K562 (cell line): ENCODE results near the gene ESPN. TPM values are rescaled to one million over a fixed set of nuclear protein-coding genes. Genes with fewer than 3 reads are reported as not detected.
A peak's percentile ranks its signal among the peaks of the same experiment; 100 is the strongest.

Experiments used
- ATAC-seq: fragments of 200-7000 bp; cut with Tn5 transposase; 3 replicates; pipeline ENCODE4 v1.9.1; 2020; ENCODE audit warnings: moderate library complexity
- BruUV-seq: library from RNA; stranded (reverse); fragments of 400-500 nt; replicated peaks from 2 replicates; lab custom pipeline; 2021; lab: Mats Ljungman, UMichigan
- CTCF ChIA-PET: fragments of 300-600 bp; formaldehyde crosslinking; extraction: SDS; loops from one replicate; lab custom pipeline; 2021; ENCODE audit warnings: low intra/inter-chr PET ratio; lab: Yijun Ruan, JAX
- POLR2A ChIA-PET: fragments of 300-600, 350-650 bp; sonication (Branson Sonifier 250); formaldehyde crosslinking; extraction: SDS; loops from one replicate; lab custom pipeline; 2021; ENCODE audit warnings: antibody characterized with exemption, inconsistent platforms; lab: Yijun Ruan, JAX
- DNase-seq, 4 experiments: peaks; one replicate each; pipeline versions ENCODE4 v3.0.0 to v3.0.0-alpha.2; 2011 to 2018; ENCODE audit warnings: low spot score in 3 of 4, mixed read lengths in 3 of 4; ENCODE audit errors: extremely low read depth in 1 of 4
- FAIRE-seq: peaks from 2 replicates; lab custom pipeline; 2011; peaks lifted over from hg19 to GRCh38; lab: Jason Lieb, UNC
- H2AFZ ChIP-seq: 2 replicates; pipeline ENCODE4 v1.6.0; 2011; ENCODE audit warnings: low read depth, low read length, control low read depth, inconsistent platforms
- H3K27ac ChIP-seq: fragments of 200-600 bp; 3 replicates; pipeline ENCODE4 v1.8.0; 2011; ENCODE audit warnings: low read depth, mild to moderate bottlenecking, control low read depth, inconsistent platforms, low read length, moderate library complexity, mixed read lengths; ENCODE audit errors: extremely low read depth
- H3K27me3 ChIP-seq, 2 experiments: fragments of 300-600 bp in 1 of 2; 2 replicates in 1 of 2; 3 replicates in 1 of 2; pipeline versions ENCODE4 v1.6.0 to v1.8.0; 2011; ENCODE audit warnings: inconsistent platforms in 2 of 2, low read length in 2 of 2, mild to moderate bottlenecking in 1 of 2, mixed read lengths in 1 of 2, moderate library complexity in 1 of 2; ENCODE audit not compliant: control insufficient read depth in 2 of 2, insufficient read depth in 2 of 2
- H3K36me3 ChIP-seq: fragments of 300-600 bp; 3 replicates; pipeline ENCODE4 v1.8.0; 2011; ENCODE audit warnings: mild to moderate bottlenecking, low read length, inconsistent platforms; ENCODE audit not compliant: control insufficient read depth, insufficient read depth
- H3K4me1 ChIP-seq, 2 experiments: fragments of 200-600 bp in 1 of 2; replicated peaks in 1 of 2; 2 replicates in 1 of 2; 3 replicates in 1 of 2; pipeline versions ENCODE4 v1.5.1 to v1.8.0; 2011; ENCODE audit warnings: inconsistent platforms in 2 of 2, low read length in 2 of 2, mild to moderate bottlenecking in 1 of 2, mixed read lengths in 1 of 2, moderate library complexity in 1 of 2; ENCODE audit not compliant: control insufficient read depth in 2 of 2, insufficient read depth in 2 of 2
- H3K4me2 ChIP-seq: 2 replicates; pipeline ENCODE4 v1.6.1; 2011; ENCODE audit warnings: low read length, control low read depth, inconsistent platforms, mixed read lengths; ENCODE audit not compliant: insufficient read depth
- H3K4me3 ChIP-seq: fragments of 200-600 bp; sonication (generic), shearing (Covaris generic); 2 replicates; pipeline ENCODE4 v1.5.1; 2016; ENCODE audit warnings: control low read depth, inconsistent platforms
- H3K79me2 ChIP-seq: fragments of 200-600 bp; 3 replicates; pipeline ENCODE4 v1.8.0; 2011; ENCODE audit warnings: low read length, inconsistent platforms; ENCODE audit not compliant: control insufficient read depth, insufficient read depth
- H3K9ac ChIP-seq, 2 experiments: 2 replicates each; pipeline versions ENCODE4 v1.6.0 to v1.6.1; 2011; ENCODE audit warnings: low read depth in 2 of 2, low read length in 2 of 2, control low read depth in 1 of 2, inconsistent platforms in 1 of 2, mild to moderate bottlenecking in 1 of 2, mixed read lengths in 1 of 2; ENCODE audit not compliant: insufficient read depth in 1 of 2
- H3K9me1 ChIP-seq: one replicate; pipeline ENCODE4 v1.6.0; 2011; ENCODE audit warnings: inconsistent platforms, mild to moderate bottlenecking, low read length, moderate library complexity; ENCODE audit not compliant: control insufficient read depth, insufficient read depth
- H3K9me3 ChIP-seq: replicated peaks from 2 replicates; pipeline ENCODE4 v1.5.1; 2011; ENCODE audit warnings: low read depth, low read length, inconsistent platforms; ENCODE audit not compliant: control insufficient read depth, insufficient read depth
- H4K20me1 ChIP-seq: replicated peaks from 2 replicates; pipeline ENCODE4 v1.6.1; 2011; ENCODE audit warnings: low read length, inconsistent platforms, mixed read lengths; ENCODE audit not compliant: control insufficient read depth, insufficient read depth
- ATF7 ChIP-seq: fragments of 450-650 bp; IDR thresholded peaks from 2 replicates; pipeline ENCODE4 v1.7.1; 2014; ENCODE audit warnings: mild to moderate bottlenecking, moderate library complexity
- BCOR ChIP-seq: fragments of 450-650 bp; IDR thresholded peaks from 2 replicates; pipeline ENCODE4 v1.6.1; 2016
- HMG20A ChIP-seq: fragments of 450-650 bp; formaldehyde crosslinking; conservative IDR thresholded peaks from 2 replicates; pipeline ENCODE4 v1.4.0; 2020; ENCODE audit warnings: mild to moderate bottlenecking, mixed read lengths
- NELFE ChIP-seq: IDR thresholded peaks from 2 replicates; pipeline ENCODE4 v1.6.1; 2011; ENCODE audit warnings: mild to moderate bottlenecking; ENCODE audit not compliant: insufficient read depth, insufficient read length
- PHF21A ChIP-seq: fragments of 450-650 bp; IDR thresholded peaks from 2 replicates; pipeline ENCODE4 v1.6.1; 2017; ENCODE audit warnings: low read depth, borderline replicate concordance
- RBM25 ChIP-seq: fragments of 200-400 bp; formaldehyde crosslinking; IDR thresholded peaks from 2 replicates; pipeline ENCODE4 v1.6.1; 2018; ENCODE audit warnings: low read length, low read depth, moderate library complexity; ENCODE audit not compliant: severe bottlenecking
- TRIM28 ChIP-seq: fragments of 450-650 bp; IDR thresholded peaks from 2 replicates; pipeline ENCODE4 v1.6.1; 2017
- ZNF184 ChIP-seq: sonication (generic); formaldehyde crosslinking; IDR thresholded peaks from 2 replicates; pipeline ENCODE4 v1.5.0; 2020; ENCODE audit warnings: missing genetic modification reagents
- WGBS: fragments of 100-300 bp; shearing (Covaris generic); methylation state at CpG from one replicate; pipeline ENCODE4 v1.1.6; 2016; ENCODE audit warnings: low coverage, mixed read lengths; ENCODE audit not compliant: insufficient coverage; ENCODE audit errors: missing lambda C conversion rate; 5-methylcytosine and 5-hydroxymethylcytosine counted together
- in situ Hi-C: fragments of 300-500 bp; cut with MboI; formaldehyde crosslinking; loops from 4 replicates; pipeline ENCODE4 v1.15.0; 2018; ENCODE audit warnings: inconsistent platforms, mixed read lengths
- intact Hi-C: fragments of 100-400 bp; cut with micrococcal nuclease; formaldehyde crosslinking; loops from 2 replicates; pipeline ENCODE4 v1.14.2; 2022
- polyA plus RNA-seq, 8 experiments: library from polyadenylated mRNA; depleted of rRNA in 4 of 8; stranded (reverse) in 5 of 8; unstranded in 3 of 8; fragments of >200 nt; fragmentation: Nextera tagmentation in 2 of 8; fragmentation: Illumina TruSeq in 1 of 8; extraction: Ambion mirVana in 2 of 8; extraction: Trizol in 1 of 8; gene quantifications; 2 replicates each; pipeline versions ENCODE4 v1.2.1 to v1.2.3, GENCODE V29; 2011 to 2014; ENCODE audit warnings: inconsistent platforms in 1 of 8, missing spikeins in 1 of 8
- total RNA-seq, 7 experiments: library from RNA; depleted of rRNA in 6 of 7; stranded (reverse); fragments of >200 nt in 6 of 7; fragmentation: Illumina TruSeq in 2 of 7; extraction: Trizol in 2 of 7; gene quantifications; 2 replicates each; pipeline versions ENCODE4 v1.2.1 to v1.2.3, GENCODE V29; 2011 to 2021; ENCODE audit warnings: low replicate concordance in 1 of 7

Gene ESPN
- total and polyA plus RNA-seq, 9 of the 15 experiments (the other 6 are each of a cell fraction or from before 2014, with no cell fraction given), result 0.07 to 1.2 (median 0.45) TPM; not detected in 3

- TF ChIP-seq ATF7 (no peak), PHF21A (no peak), HMG20A (no peak)
These were observed 44.5 kb upstream of the ESPN start (continued) for GRCh38 chr1:6380037-6380436.

DNA sequence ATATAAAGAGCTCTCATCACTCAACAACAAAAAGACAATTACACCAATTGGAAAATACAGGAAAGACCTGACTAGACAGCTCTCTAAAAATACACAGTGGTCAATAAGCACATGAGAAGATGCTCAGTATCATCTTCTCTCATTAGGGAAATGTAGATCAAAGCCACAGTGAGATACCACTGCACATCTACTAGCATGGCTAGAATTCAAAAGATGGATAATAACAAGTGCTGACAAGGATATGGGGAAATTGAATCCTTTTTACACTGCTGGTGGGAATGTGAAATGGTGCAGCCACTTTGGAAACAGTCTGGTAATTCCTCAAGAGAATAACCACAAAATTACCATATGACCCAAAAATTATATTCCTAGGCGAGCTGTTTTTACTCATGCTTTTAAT, 40.4 kb upstream of the ESPN start:
- DNase-seq (no peak), ATAC-seq (no peak), FAIRE-seq (no peak)
- H3K4me2 ChIP-seq, result no peak overlapping the region
- H3K9ac ChIP-seq, result no peak overlapping the region
- H3K27me3 ChIP-seq, result no peaks in the 10 kb centered on the region
- BruUV-seq, result no TSS peak
- intact Hi-C loops (no loop called here), in situ Hi-C loops (no loop called here)
- 82% methylated on average over 1 of the region's 1 CpG for WGBS
- no peak overlapping the region for H3K4me3 ChIP-seq
- no peak overlapping the region for H3K27ac ChIP-seq
- ChIA-PET POLR2A (interaction anchor here (1.2 to 1.9 kb wide), 5 partner anchors 10 to 24 kb away, joined by 3 to 18 read pairs (median 3); partner anchors contain the start of gene ACOT7), CTCF (no interaction called here)
- no peaks in the 10 kb centered on the region for H3K36me3 ChIP-seq
- TF ChIP-seq NELFE (no peak), TRIM28 (0 out of 2 replicates have a peak, but pooled peaks have one; percentile 46), RBM25 (peak; percentile 78), BCOR (peak; percentile 67; the same call in 1 of the 2 replicates), ZNF184 (CRISPR knock-in tag) (peak; percentile 95)
- no peaks in the 10 kb centered on the region; the same call in none of the 2 replicates for H3K9me3 ChIP-seq
- H3K79me2 ChIP-seq, result peaks cover 13% of the 10 kb centered on the region; the same call in 2 of the 3 replicates
- no peak overlapping the region for H2AFZ ChIP-seq
- H3K9me1 ChIP-seq, result no peaks in the 10 kb centered on the region
- peaks cover 4 to 12% of the 10 kb centered on the region in 2 experiments; a peak in 2 of 5 replicates for H3K4me1 ChIP-seq
- no peaks in the 10 kb centered on the region; the same call in 1 of the 2 replicates for H4K20me1 ChIP-seq
